Natural killer cell treated with Interleukin-12 subunit alpha and Interleukin-12 subunit beta and Interleukin-15 and Interleukin-18, amount 100 ng/mL, for 72 hours (primary cell): Measurements from ENCODE around the gene PRRT1B. TPM values are rescaled to one million over a fixed set of nuclear protein-coding genes. Genes with fewer than 3 reads are reported as not detected.

Experiments used
- ATAC-seq, 2 donors: fragments of 150-1000 bp; cut with Tn5 transposase in 1 of 2; sonication (Bioruptor Pico), chemical (Tn5 transposase) in 1 of 2; 2 replicates each; pipeline ENCODE4 v1.10.0; 2021
- DNase-seq: peaks from one replicate; pipeline ENCODE4 v3.0.0; 2022; ENCODE audit warnings: low spot score
- H3K27ac Mint-ChIP-seq, 2 donors: 1 replicate in 1 of 2; 2 replicates in 1 of 2; pipeline ENCODE4 v1.8.0; 2022; ENCODE audit warnings: mixed read lengths in 2 of 2, mild to moderate bottlenecking in 1 of 2, moderate library complexity in 1 of 2
- H3K27me3 Mint-ChIP-seq, 2 donors: 1 replicate in 1 of 2; 2 replicates in 1 of 2; pipeline ENCODE4 v1.8.0; 2022; ENCODE audit warnings: mixed read lengths in 2 of 2
- H3K36me3 Mint-ChIP-seq: one replicate; pipeline ENCODE4 v1.8.0; 2022; ENCODE audit warnings: mixed read lengths
- H3K4me1 Mint-ChIP-seq, 2 donors: 1 replicate in 1 of 2; 2 replicates in 1 of 2; pipeline ENCODE4 v1.8.0; 2022; ENCODE audit warnings: low read depth in 2 of 2, mixed read lengths in 2 of 2, mild to moderate bottlenecking in 1 of 2
- H3K4me3 Mint-ChIP-seq: one replicate; pipeline ENCODE4 v1.8.0; 2022; ENCODE audit warnings: mixed read lengths
- H3K9me3 Mint-ChIP-seq: 2 replicates; pipeline ENCODE4 v1.8.0; 2022; ENCODE audit warnings: mixed read lengths
- total RNA-seq, 2 donors: library from RNA; stranded (reverse); gene quantifications; one replicate each; pipeline ENCODE4 v1.2.3, GENCODE V29; 2022

Gene PRRT1B
- total RNA-seq, 2 donors from 2014 or later = not detected

DNA sequence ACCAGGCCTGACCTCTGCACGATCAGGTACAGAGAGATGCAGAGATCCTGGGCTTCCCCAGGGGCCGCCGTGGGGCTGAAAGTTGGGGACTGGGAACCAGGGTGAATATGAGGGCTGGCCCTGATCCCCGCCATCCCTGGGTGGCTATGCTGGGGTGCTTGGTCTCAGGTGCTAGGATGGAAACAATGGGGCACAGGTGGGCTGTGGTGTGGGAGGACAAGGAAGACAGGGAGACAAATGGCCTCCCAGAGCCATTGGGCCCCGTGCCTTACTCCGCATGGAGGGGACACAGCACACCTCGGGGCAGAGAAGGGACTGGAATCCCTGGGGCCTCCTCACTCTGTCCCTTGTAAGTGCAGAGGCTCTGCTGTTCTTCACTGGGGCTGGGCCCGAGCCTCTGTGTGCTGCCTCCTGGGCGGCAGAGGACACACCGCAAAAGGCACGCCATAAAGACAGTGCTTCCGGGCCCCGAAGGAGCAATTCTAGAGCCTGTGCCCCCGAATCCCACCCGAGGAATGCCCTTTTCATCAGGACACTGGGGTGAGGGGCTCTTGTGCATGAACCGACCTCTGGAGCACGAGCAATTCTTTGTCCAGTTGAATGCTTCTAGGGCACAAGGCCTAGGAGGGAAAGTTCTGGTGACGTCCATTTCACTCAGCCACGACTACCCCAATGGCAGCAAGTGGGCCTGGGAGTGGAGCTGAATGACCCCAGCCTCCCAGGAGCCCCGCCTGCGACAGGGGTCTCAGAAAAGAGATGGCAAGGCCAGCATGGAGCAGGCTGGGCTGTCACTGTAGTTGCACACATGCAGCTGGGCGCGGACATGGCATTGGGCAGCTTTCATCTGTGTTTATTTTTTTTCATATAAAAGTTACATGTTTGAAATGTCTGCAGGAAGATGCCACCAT, 30.9 kb downstream of the PRRT1B start:
- H3K27ac Mint-ChIP-seq = no peak overlapping the region
- peaks cover 6% of the 10 kb centered on the region for H3K36me3 Mint-ChIP-seq
- H3K27me3 Mint-ChIP-seq = no peaks in the 10 kb centered on the region
- no peak for ATAC-seq
- no peak for DNase-seq
- H3K4me3 Mint-ChIP-seq = no peak overlapping the region
- no peaks in the 10 kb centered on the region for H3K9me3 Mint-ChIP-seq
- peaks cover 9 to 10% of the 10 kb centered on the region in 2 donors for H3K4me1 Mint-ChIP-seq

DNA sequence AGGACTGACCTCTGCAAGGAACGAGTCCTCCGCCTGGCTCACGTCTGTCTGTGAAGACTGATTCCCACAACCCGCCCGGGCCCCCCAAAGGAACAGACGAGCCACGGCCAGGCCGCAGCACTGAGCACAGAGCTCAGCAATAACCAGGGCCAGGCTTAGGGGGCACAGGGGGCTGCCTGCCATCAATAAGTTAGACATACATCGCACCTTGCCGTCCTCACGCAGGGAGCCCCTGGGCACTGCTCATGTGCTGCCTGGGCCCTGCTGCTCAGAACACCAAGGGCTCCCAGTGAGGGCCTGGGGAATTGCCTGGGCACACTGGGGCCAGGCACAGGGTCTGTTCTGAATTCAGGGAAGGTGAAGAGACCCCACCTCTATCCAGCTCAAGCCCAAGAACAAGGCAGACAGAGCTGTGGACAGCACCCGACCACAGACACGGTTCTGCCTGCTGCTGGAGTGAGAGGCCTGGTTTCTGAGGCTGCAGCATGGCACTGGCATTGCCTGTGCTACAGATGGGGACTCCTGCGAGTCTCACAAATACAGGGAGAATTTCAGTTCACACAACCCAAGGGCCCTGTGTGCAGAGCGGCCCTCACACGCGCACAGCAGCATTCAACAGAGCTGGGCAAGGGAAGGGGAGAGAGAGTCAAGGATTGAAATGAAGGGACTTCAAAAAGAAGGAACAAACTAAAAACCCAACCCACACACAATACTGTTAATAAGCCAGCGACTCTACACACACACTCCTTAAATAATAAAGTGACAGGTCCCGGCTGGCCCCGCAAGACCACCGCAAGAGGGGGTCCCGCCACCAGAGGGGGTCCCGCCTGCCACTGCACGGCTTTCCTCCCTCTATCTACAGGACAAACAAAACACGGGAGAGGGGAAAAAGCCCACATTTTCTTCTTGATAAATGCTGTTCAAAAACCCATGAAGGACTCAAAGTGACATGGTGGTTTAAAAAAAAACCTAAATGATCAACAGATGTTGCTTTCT, 32.0 kb downstream of the PRRT1B start:
- Mint-ChIP-seq H3K9me3 (no peaks in the 10 kb centered on the region), H3K36me3 (peaks cover 6% of the 10 kb centered on the region), H3K27ac (no peak overlapping the region), H3K27me3 (no peaks in the 10 kb centered on the region), H3K4me3 (no peak overlapping the region), H3K4me1 (peaks cover 9 to 10% of the 10 kb centered on the region in 2 donors)
- DNase-seq (no peak), ATAC-seq (no peak)

DNA sequence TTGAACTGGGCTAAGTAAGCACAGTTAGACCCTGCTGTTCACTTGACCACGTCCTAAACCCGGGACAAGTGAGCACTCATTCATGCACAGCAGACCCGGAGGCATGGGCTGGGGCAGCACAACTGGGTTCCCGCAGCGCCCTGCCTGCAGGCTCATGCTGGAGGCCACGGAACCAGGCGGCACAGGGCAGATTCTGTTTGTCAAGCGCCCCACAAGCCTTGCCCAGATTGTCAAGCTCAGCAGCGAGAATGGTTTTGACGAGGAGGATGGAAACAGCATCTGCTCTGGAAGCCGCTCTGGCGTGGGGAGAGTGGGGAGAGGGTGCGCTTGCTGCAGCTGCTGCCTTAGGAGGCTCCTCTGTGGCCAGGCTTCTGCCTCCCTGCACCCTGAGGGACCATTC, 32.7 kb downstream of the PRRT1B start:
- ATAC-seq (no peak), DNase-seq (no peak)
- Mint-ChIP-seq H3K9me3 (no peaks in the 10 kb centered on the region), H3K4me1 (peaks cover 10% of the 10 kb centered on the region in 2 donors), H3K36me3 (peaks cover 6% of the 10 kb centered on the region), H3K27me3 (no peaks in the 10 kb centered on the region), H3K4me3 (no peak overlapping the region), H3K27ac (no peak overlapping the region)

DNA sequence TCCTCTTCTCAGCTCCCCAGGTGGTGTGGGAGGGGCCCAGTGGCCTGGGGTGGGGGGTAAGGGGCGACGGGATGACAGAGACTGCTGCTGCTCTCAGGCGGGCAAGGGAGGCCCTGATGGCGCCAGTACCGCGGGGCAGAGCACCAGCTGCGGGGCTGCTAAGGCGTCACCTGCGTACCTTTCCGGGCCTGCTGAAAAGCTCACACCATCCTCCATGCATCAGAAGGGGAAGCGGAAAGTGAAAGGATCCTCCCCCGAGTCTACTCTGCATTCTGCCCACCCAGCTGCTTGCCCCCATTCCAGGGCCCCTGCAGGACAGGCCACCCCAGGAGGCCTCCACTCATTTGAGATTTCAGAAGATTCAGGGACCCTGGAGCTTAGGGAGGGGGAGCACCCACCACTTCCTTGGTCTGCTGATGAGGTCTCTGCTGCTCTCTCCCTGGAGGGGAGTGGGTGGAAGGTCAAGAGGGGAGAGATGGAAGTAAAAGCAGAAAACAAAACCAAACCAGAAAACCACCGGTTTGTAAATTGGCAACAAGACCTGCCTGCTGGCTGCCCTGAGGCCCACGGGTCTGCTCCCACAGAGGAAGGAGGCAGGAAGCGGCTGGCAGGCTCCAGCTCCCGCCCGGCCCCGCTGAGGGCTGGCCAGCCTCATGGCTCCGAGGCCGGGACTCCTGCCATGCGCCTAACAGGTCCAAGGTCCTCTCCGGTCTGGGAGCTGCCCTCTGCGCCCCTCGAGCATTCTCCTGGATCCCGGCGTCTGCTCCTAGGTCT, 33.6 kb downstream of the PRRT1B start:
- no peaks in the 10 kb centered on the region for H3K9me3 Mint-ChIP-seq
- DNase-seq = no peak
- H3K27ac Mint-ChIP-seq = peak overlapping the region; percentile 35 to 43
- peak; percentile 33 to 61 for ATAC-seq
- no peaks in the 10 kb centered on the region for H3K27me3 Mint-ChIP-seq
- H3K4me1 Mint-ChIP-seq = peaks cover 10 to 17% of the 10 kb centered on the region in 2 donors
- peaks cover 6% of the 10 kb centered on the region for H3K36me3 Mint-ChIP-seq
- H3K4me3 Mint-ChIP-seq = no peak overlapping the region

DNA sequence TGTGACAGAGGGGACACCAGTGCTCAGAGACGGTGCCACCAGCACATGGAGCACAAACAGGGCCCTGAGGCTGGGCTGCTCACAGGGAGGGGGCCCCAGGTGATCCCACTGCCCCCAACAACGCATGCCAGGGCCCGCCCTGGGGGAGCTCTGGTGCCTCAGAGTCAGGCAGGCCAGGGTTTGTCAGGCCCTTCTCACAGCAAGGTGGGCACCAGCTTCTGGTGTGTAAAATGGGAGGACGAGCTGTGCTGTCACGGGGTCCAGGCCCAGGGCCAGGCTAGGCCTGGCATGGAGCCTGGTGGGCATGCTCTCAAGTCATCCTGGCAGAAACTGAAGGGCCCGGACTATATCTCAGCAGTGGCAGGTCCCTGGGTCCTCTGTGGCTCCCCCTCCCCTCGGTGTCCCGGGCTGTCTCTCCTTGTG, 34.5 kb downstream of the PRRT1B start:
- no peaks in the 10 kb centered on the region for H3K9me3 Mint-ChIP-seq
- H3K36me3 Mint-ChIP-seq = peaks cover 6% of the 10 kb centered on the region
- no peaks in the 10 kb centered on the region for H3K27me3 Mint-ChIP-seq
- ATAC-seq (no peak), DNase-seq (no peak)
- H3K4me3 Mint-ChIP-seq = no peak overlapping the region
- H3K4me1 Mint-ChIP-seq = peaks cover 16 to 23% of the 10 kb centered on the region in 2 donors
- peak overlapping the region; percentile 35 to 43 for H3K27ac Mint-ChIP-seq

DNA sequence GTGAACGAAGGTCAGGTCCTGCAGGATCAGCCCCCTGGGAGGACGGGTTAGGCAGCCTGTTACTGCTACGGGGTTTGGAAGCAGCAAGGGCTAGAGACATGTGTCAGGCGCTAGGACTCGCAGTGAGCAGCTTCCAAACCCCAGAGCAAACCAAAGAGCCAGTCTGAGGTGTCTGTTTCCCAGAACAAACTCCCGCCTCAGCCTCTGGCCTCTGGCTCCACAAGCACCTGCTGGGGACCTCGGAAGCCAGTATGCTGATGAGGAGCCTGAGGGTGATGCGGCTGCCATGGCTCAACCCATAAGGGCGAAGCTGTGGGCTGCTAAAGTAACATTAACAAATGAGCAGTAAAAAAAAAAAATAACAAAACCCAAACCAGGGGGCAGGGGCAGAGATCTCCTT, 35.0 kb downstream of the PRRT1B start:
- Mint-ChIP-seq H3K9me3 (no peaks in the 10 kb centered on the region), H3K4me3 (no peak overlapping the region), H3K27me3 (no peaks in the 10 kb centered on the region), H3K36me3 (peaks cover 6% of the 10 kb centered on the region), H3K4me1 (peaks cover 21 to 28% of the 10 kb centered on the region in 2 donors), H3K27ac (no peak overlapping the region)
- ATAC-seq (no peak), DNase-seq (no peak)

DNA sequence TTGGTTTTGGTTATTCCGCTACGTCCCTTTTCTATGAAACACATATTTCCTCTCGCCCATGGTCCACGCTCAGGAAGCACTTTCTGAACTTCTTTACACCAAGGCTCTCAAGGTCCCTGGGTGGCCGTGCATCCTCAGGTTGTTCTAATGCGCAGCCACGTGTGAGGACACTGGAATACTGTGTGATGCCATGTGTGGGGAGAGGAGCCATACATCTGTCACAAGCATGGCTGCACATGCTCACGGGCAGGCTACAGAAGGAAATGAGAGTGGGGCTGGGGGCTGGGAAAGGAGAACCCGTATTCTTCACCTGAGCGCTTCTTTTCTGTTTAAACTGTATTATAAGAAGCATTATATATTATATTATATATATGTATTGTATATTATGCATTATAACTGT, 36.7 kb downstream of the PRRT1B start:
- peaks cover 7% of the 10 kb centered on the region for H3K36me3 Mint-ChIP-seq
- H3K4me1 Mint-ChIP-seq = peaks cover 38 to 44% of the 10 kb centered on the region in 2 donors
- H3K4me3 Mint-ChIP-seq = no peak overlapping the region
- no peak overlapping the region for H3K27ac Mint-ChIP-seq
- no peaks in the 10 kb centered on the region for H3K9me3 Mint-ChIP-seq
- ATAC-seq = no peak
- no peak for DNase-seq
- no peaks in the 10 kb centered on the region for H3K27me3 Mint-ChIP-seq

DNA sequence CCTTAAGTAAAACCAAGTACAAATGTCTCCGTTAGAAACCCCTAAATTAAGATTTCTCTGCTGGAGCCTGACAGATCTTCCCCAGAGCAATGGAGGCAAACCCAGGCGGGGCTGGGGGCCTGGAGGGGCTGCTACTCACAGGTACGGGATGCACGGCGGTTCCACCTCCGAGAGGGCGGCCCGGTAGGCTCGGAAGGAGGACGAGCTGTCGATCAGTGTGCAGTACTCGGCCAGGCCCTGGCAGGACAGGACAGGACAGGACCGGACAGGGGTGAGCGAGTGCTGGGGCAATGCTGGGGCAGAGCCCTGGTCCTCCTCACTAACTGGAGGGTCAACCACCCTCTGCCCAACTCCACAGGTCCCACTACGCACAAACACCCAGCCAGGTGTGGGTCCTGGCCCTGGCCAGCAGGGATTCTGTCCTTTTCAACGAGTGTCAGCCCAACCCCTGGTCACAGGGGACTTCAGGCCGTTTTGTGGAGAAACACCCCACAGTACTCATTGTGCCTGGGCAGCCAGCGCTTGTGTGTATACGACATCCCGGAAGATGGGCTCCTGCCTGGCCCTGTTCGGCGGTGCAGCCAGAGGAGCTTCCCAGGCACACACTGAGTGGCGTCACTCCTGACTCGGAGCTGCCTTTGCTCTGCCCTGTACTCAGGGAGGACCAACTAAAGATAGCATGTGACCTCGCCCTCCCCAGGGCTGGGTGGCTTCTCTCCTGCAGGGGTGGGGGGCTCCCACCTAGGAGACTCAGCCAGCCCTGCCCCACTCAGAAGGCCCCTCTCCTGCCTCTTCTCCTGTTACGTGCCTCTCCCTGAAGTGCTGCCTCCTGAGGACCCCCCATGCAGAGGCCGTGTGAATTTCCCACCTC, 37.4 kb downstream of the PRRT1B start:
- Mint-ChIP-seq H3K4me1 (peaks cover 44 to 51% of the 10 kb centered on the region in 2 donors), H3K4me3 (no peak overlapping the region), H3K36me3 (peaks cover 12% of the 10 kb centered on the region), H3K9me3 (no peaks in the 10 kb centered on the region), H3K27ac (peak overlapping the region; percentile 21 to 73), H3K27me3 (no peaks in the 10 kb centered on the region)
- no peak for DNase-seq
- no peak for ATAC-seq

DNA sequence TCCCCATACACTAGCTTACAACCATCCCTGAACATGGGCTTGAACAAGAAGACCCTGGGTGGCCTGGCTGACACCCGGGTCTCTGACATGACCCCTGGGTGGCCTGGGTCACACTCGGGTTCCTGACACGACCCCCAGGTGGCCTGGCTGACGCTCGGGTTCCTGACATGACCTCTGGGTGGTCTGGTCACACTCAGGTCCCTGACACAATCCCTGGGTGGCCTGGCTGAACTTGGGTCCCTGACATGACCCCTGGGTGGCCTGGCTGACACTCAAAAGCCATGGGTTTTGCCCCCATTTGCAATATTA, 38.0 kb downstream of the PRRT1B start:
- H3K4me3 Mint-ChIP-seq = no peak overlapping the region
- peaks cover 12% of the 10 kb centered on the region for H3K36me3 Mint-ChIP-seq
- peaks cover 44 to 53% of the 10 kb centered on the region in 2 donors for H3K4me1 Mint-ChIP-seq
- ATAC-seq (no peak), DNase-seq (no peak)
- no peaks in the 10 kb centered on the region for H3K27me3 Mint-ChIP-seq
- H3K9me3 Mint-ChIP-seq = no peaks in the 10 kb centered on the region
- peak overlapping the region; percentile 21 to 73 for H3K27ac Mint-ChIP-seq

DNA sequence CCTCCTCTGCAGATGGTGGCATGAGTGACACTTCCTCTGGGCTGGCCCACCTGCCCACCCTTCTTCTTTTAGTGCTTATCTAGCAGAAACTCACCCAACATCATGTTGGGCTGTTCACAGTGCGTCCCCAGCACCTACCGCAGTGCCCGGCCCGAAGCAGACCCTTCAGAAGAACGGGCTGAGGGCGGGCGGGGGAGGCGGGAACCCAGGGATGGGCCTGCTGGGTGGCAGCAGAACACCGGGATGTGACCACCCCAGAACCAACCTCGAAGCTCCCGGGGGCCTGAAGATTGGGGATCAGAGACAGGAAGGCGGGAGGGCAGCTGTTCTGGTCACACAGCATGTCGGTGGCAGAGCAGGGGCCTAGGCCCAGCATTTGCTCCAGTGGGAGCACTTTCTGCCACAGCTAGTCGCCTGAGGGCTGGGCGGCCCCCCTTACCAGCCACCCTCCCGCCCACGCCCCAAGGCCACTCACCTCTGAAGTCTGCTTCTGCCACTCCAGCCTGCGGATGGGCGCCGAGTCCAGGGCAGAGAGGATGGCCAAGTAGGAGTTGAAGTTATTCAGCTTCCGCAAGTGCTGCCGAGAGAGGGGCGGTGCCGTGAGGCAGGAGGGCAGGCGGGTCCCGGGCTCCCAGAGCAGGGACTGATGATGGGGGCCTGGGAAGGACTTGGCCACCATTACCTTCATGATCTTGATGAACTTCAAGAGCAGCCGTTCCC, 38.7 kb downstream of the PRRT1B start:
- H3K27me3 Mint-ChIP-seq = no peaks in the 10 kb centered on the region
- peaks cover 41 to 51% of the 10 kb centered on the region in 2 donors for H3K4me1 Mint-ChIP-seq
- H3K36me3 Mint-ChIP-seq = peaks cover 12% of the 10 kb centered on the region
- H3K9me3 Mint-ChIP-seq = no peaks in the 10 kb centered on the region
- ATAC-seq (no peak), DNase-seq (no peak)
- peak overlapping the region; percentile 82 for H3K4me3 Mint-ChIP-seq
- H3K27ac Mint-ChIP-seq = peak overlapping the region; percentile 85 to 92

DNA sequence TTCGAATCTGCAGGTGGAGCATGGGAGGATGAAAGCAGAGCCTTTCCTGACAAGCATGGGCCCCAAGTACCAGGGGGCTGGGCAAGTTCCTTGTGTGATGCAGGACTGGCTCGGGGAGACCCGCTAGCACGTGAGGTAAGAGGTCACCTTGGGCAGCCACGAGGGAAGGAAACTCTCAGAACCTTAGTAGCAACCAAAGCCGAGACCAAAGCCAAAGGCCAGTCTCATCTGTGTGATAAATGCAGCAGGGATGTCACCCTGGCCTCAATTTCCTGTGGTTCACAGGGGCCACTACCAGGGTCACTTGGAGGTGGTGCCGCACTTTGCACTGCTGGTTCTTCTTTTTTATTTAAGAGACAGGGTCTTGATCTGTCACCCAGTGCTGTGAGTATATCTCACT, 39.5 kb downstream of the PRRT1B start:
- Mint-ChIP-seq H3K4me1 (peaks cover 35 to 46% of the 10 kb centered on the region in 2 donors), H3K27me3 (no peaks in the 10 kb centered on the region), H3K36me3 (peaks cover 6% of the 10 kb centered on the region), H3K9me3 (no peaks in the 10 kb centered on the region), H3K27ac (peak overlapping the region; percentile 85 to 92), H3K4me3 (peak overlapping the region; percentile 82)
- peak; percentile 76 to 77 for ATAC-seq
- no peak for DNase-seq

DNA sequence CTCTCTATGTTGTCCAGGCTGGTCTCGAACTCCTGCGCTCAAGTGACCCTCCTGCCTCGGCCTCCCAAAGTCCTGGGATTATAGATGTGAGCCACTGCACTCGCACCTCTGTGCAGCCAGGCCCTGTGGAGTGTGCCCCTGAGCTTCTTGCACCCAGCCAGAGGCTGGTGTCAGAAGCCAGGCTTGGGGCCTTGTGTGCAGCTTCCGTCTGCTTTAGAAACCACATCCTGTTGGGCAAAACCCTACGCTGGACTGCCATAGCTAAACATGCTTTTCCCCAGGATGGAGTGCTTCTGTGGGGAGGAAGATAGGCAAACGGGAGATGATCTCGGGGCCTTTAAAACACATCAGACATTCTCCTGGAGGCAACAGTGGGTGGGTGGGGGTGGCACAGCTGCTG, 40.1 kb downstream of the PRRT1B start:
- DNase-seq (peak; percentile 83), ATAC-seq (peak; percentile 91 to 95)
- Mint-ChIP-seq H3K27me3 (no peaks in the 10 kb centered on the region), H3K36me3 (peaks cover 6% of the 10 kb centered on the region), H3K27ac (peak overlapping the region; percentile 85 to 92), H3K4me1 (peaks cover 38 to 51% of the 10 kb centered on the region in 2 donors), H3K4me3 (peak overlapping the region; percentile 82), H3K9me3 (no peaks in the 10 kb centered on the region)
